ENCODE measurements around the gene P2RX6. TPM values are rescaled to one million over a fixed set of nuclear protein-coding genes. Genes with fewer than 3 reads are reported as not detected.
"Not testable (repeated sequence)": the region's sequence is repeated elsewhere in the genome, so short reads cannot be mapped to it uniquely, and the experiment has no call there.

Gene P2RX6
- total RNA-seq, 1 donor from 2014 or later: not detected

GRCh38 chr22:21054714-21055563 lies 40.0 kb downstream of the P2RX6 start:
- TF ChIP-seq CTCF (IDR thresholded peaks at IDR 0.05; ENCODE audit: unreplicated experiment): no peak
- no peaks in the 10 kb centered on the region for H3K9me3 Mint-ChIP-seq (ENCODE audit: unreplicated experiment)
- H3K27me3 Mint-ChIP-seq (ENCODE audit: unreplicated experiment): peaks cover 20% of the 10 kb centered on the region
- peaks cover 27% of the 10 kb centered on the region for H3K4me1 Mint-ChIP-seq (ENCODE audit: unreplicated experiment)
- no peak overlapping the region for H3K27ac Mint-ChIP-seq (ENCODE audit: unreplicated experiment)
- DNase-seq (ENCODE audit: low spot score): no peak
- no peak overlapping the region for H3K4me3 Mint-ChIP-seq (ENCODE audit: unreplicated experiment)
- no peaks in the 10 kb centered on the region for H3K36me3 Mint-ChIP-seq (ENCODE audit: low read depth, unreplicated experiment)

GRCh38 chr22:21055564-21055834 lies 40.5 kb downstream of the P2RX6 start:
- TF ChIP-seq CTCF (IDR thresholded peaks at IDR 0.05; ENCODE audit: unreplicated experiment): no peak
- DNase-seq (ENCODE audit: low spot score): no peak
- H3K27me3 Mint-ChIP-seq (ENCODE audit: unreplicated experiment): peaks cover 20% of the 10 kb centered on the region
- H3K4me3 Mint-ChIP-seq (ENCODE audit: unreplicated experiment): no peak overlapping the region
- H3K9me3 Mint-ChIP-seq (ENCODE audit: unreplicated experiment): no peaks in the 10 kb centered on the region
- H3K4me1 Mint-ChIP-seq (ENCODE audit: unreplicated experiment): peaks cover 27% of the 10 kb centered on the region
- H3K36me3 Mint-ChIP-seq (ENCODE audit: low read depth, unreplicated experiment): no peaks in the 10 kb centered on the region
- no peak overlapping the region for H3K27ac Mint-ChIP-seq (ENCODE audit: unreplicated experiment)

- Mint-ChIP-seq H3K4me1 (ENCODE audit: unreplicated experiment) (peaks cover 27% of the 10 kb centered on the region), H3K27me3 (ENCODE audit: unreplicated experiment) (peaks cover 20% of the 10 kb centered on the region), H3K36me3 (ENCODE audit: low read depth, unreplicated experiment) (no peaks in the 10 kb centered on the region), H3K27ac (ENCODE audit: unreplicated experiment) (peak overlapping the region; percentile 36), H3K4me3 (ENCODE audit: unreplicated experiment) (no peak overlapping the region), H3K9me3 (ENCODE audit: unreplicated experiment) (no peaks in the 10 kb centered on the region)
- no peak for DNase-seq (ENCODE audit: low spot score)
- no peak for TF ChIP-seq CTCF (IDR thresholded peaks at IDR 0.05; ENCODE audit: unreplicated experiment)
Measured at GRCh38 chr22:21055880-21056319, 40.9 kb downstream of the P2RX6 start.

GRCh38 chr22:21060363-21060762 lies 45.4 kb downstream of the P2RX6 start:
- DNase-seq (ENCODE audit: low spot score); H3K4me3 Mint-ChIP-seq (ENCODE audit: unreplicated experiment); H3K27ac Mint-ChIP-seq (ENCODE audit: unreplicated experiment); H3K9me3 Mint-ChIP-seq (ENCODE audit: unreplicated experiment); H3K4me1 Mint-ChIP-seq (ENCODE audit: unreplicated experiment); H3K36me3 Mint-ChIP-seq (ENCODE audit: low read depth, unreplicated experiment); H3K27me3 Mint-ChIP-seq (ENCODE audit: unreplicated experiment): not testable (repeated sequence)

- not testable (repeated sequence) for H3K27ac Mint-ChIP-seq (ENCODE audit: unreplicated experiment); H3K4me1 Mint-ChIP-seq (ENCODE audit: unreplicated experiment); DNase-seq (ENCODE audit: low spot score); H3K36me3 Mint-ChIP-seq (ENCODE audit: low read depth, unreplicated experiment); H3K9me3 Mint-ChIP-seq (ENCODE audit: unreplicated experiment); H3K27me3 Mint-ChIP-seq (ENCODE audit: unreplicated experiment); H3K4me3 Mint-ChIP-seq (ENCODE audit: unreplicated experiment)
Measured at GRCh38 chr22:21061660-21062321, 46.8 kb downstream of the P2RX6 start.

GRCh38 chr22:21064425-21064824 lies 49.5 kb downstream of the P2RX6 start:
- not testable (repeated sequence) for H3K4me1 Mint-ChIP-seq (ENCODE audit: unreplicated experiment); DNase-seq (ENCODE audit: low spot score); H3K36me3 Mint-ChIP-seq (ENCODE audit: low read depth, unreplicated experiment); H3K27me3 Mint-ChIP-seq (ENCODE audit: unreplicated experiment); H3K27ac Mint-ChIP-seq (ENCODE audit: unreplicated experiment); H3K9me3 Mint-ChIP-seq (ENCODE audit: unreplicated experiment); H3K4me3 Mint-ChIP-seq (ENCODE audit: unreplicated experiment)

Data from endothelial cell (in vitro differentiated cells).